ENCODE results near the gene ISG20.
A peak's percentile ranks its signal among the peaks of the same experiment; 100 is the strongest.

The ISG20 gene

GRCh38 chr15:88638626-88639372 lies at the start of gene ISG20:
ISG20 (plus strand) TSS chr15:88639016; CDS start chr15:88639367, 351 bp downstream.
- DNase-seq: peak; percentile 56

DNA sequence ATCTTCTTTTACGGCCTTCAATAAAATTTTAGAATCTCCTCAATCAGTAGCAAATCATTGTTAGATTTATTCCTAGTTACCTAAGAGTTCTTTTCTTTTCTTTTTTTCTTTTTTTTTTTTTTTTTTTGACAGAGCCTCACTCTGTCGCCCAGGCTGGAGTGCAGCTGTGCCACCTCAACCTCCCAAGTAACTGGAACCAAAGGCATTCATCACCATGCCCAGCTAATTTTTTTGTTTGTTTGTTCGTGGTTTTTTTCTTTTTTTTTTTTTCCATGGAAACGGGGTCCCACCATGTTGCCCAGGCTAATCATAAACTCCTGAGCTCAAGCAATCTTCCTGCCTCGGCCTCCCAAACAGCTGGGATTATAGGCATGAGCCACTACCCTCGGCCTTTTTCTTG lies 48.1 kb upstream of the ISG20 start:
- DNase-seq: no peak

DNA sequence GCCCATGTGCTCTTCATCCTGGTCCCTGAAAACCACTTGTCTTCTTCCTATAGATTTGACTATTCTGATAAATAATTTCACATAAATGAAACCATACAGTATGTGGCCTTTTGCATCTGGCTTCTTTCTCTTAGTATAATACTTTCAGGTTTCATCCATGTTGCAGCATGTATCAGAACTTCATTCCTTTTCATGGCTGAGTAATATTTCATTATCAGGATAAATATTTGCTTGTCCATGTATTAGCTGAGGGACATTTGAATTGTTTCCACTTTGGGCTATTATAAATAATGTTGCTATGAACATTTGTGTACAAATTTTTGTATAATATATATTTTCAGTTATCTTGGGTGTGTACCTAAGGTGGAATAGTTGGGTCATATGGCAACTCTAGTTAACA lies 47.4 kb upstream of the ISG20 start:
- no peak for DNase-seq

DNA sequence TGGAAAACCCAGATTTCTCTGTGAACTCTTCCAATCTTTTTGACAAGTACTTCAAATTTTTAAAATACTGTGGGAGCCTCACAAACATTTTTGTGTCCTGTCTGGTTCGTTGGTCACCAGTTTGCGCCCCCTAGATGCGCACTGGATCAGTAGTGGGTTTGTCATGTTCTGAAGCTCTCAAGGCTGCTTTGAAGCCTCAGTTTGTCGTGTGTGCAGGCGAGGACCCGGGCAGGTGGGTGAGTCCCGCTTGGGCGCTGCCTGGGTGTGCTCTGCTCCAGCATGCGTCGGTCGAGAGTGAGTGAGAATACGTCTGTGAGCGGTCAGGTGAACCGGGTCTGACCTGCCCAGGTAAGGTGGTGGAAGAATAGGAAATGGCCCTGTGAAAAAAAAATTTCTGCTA lies 34.9 kb upstream of the ISG20 start:
- no peak for DNase-seq

- DNase-seq: peak; percentile 27
Measured at GRCh38 chr15:88604381-88605188, 34.2 kb upstream of the ISG20 start.

GRCh38 chr15:88605189-88606069 lies 33.4 kb upstream of the ISG20 start:
- DNase-seq: no peak

- peak; percentile 44 for DNase-seq
Measured at GRCh38 chr15:88606070-88606794, 32.6 kb upstream of the ISG20 start.

DNA sequence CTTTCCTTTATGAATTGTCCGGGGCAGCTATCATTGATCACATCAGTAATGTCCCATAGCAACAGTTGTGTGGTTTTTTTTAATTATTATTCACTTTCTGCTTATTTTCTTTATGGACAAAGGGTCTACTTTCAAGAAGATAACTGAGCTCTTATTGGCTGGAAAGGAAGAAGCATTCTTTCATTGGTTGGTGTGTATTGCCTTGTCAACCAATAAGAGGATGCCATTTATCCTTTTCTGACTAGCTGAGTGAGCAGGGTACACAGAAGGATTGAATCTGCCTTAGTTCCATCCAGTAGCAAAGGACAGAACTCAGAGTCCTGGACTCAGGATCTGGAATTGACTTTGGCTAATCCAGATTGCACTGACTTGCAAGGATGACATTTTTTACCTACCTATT lies 30.9 kb upstream of the ISG20 start:
- DNase-seq: no peak

DNA sequence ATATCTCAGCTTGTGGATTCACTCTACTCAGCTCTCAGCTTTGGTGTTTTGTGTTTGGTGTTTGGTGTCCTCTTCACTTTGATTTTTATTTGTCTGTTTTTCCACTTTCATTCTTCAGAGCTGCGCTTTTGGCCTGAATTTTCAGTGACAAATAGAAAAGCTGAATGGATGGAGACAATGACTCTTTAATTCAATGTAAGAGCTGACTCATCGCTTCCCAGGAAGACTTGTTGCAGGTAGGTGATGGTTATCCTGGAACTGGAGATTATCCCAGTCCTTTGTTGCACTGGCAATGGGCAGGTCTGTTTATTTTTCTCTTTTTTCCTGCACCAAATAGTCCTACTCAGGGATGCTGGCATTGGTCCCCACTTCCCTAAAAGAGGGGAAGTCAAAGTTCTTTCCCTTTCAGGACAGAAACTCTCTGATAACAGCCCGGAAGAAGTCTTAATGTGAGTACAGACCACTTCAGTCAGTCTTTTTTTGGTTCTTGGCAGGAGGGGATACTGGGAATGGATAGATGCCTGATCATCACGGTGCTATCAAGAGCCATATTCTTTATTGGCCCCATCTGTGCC lies 30.1 kb upstream of the ISG20 start:
- no peak for DNase-seq

DNA sequence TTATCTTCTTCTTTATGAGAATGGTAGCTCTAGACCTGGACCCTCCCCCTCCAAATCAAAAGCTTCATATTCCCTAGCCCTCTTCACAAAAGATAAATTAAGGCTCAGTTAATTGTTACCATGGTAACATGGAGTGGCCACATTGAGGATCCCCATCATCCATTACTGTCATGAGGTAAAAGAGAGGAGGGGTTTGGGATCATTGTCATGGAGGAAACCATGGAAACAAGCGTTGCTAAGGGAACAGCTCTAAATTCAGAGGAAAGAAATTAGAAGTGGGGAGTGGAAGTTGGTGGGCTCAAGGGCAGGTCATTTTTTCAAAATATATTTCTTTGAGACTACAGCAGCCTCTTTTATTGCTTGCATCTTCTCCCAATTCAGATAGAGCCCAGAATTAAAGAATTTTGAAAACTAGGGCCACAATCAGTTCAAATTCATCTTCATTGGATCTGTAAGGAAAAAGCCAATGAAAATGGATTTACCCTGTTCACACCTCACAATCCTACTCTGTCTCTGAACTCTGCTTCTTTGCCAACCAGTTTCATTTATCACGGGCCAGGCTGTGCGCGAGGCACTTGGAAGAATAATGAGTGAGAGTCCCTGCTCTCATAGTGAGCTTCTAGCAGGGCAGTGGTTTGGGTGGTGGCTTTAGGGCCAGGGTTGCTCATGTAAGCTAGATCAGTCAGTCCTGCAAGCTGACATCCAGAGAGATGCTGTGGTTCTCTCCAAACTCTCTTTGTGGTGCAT lies 29.3 kb upstream of the ISG20 start:
- no peak for DNase-seq

- no peak for DNase-seq
Measured at GRCh38 chr15:88610701-88611231, 28.1 kb upstream of the ISG20 start.

DNA sequence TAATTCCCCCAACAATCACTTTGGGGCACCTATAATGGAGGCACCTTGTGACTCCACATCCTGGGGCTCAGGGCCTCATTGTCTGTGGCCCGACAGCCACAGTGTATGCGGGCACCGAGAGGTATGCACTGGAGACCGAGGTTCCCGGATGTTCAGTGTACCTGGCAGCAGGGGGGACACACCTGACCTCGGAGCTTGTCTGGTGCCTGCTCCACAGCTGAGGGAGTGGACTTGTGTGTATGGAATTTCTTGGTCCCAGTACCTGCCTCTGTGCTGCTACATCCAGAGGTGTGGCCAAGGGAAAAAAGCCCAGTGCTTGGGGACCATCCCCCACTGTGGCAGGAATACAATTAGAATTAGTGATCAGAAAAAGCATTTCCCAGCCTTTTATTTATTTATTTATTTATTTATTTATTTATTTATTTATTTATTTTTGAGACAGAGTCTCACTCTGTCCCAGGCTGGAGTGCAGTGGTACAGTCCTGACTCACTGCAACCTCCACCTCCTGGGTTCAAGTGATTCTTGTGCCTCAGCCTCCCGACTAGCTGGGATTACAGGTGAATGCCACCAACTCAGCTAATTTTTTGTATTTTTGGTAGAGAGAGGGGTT lies 26.5 kb upstream of the ISG20 start:
- no peak for DNase-seq

GRCh38 chr15:88613074-88613944 lies 25.5 kb upstream of the ISG20 start:
- DNase-seq: no peak

GRCh38 chr15:88615303-88616107 lies 23.3 kb upstream of the ISG20 start:
- DNase-seq: no peak

DNA sequence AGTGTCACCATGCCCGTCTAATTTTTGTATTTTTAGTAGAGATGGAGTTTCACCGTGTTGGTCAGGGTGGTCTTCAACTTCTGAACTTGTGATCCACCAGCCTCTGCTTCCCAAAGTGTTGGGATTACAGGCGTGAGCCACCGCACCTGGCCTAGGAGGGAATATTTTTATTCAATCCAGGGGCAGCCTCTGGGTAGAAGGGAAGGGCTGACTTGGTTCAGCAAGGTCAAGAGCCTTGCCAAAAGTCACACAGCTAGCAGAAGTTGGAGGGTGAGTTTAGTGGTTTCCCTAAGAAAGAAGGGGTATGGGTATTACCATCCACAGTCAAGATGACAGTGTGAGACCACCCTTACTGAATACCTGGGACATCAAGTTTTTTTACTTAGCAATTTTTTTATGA lies 22.6 kb upstream of the ISG20 start:
- DNase-seq: no peak

GRCh38 chr15:88617031-88617722 lies 21.6 kb upstream of the ISG20 start:
- DNase-seq: no peak

GRCh38 chr15:88617790-88618189 lies 21.0 kb upstream of the ISG20 start:
- no peak for DNase-seq

GRCh38 chr15:88618686-88619085 lies 20.1 kb upstream of the ISG20 start:
- no peak for DNase-seq

Data from NCI-H1105 (cell line).